Limb (tissue), 2 donors: ENCODE measurements around the gene TMEM175.

Experiments used
- DNase-seq, 2 donors: peaks; one replicate each; pipeline ENCODE4 v3.0.0-alpha.2; 2016; ENCODE audit errors: extremely low spot score in 2 of 2

The TMEM175 gene

GRCh38 chr4:931960-932712, at the start of gene TMEM175, which contains the start of gene GAK:
Gene TMEM175 (plus strand): TSS chr4:932460. CDS start chr4:947740, 15,280 bp downstream.
Gene GAK (minus strand): TSS chr4:932316. CDS start chr4:932187, 129 bp downstream.
- DNase-seq = peak; percentile 95 to 97

GRCh38 chr4:882646-883045, 49.6 kb upstream of the TMEM175 start:
- DNase-seq = no peak

- DNase-seq = no peak
Observed at GRCh38 chr4:883377-884095, 48.7 kb upstream of the TMEM175 start.

- no peak for DNase-seq
Observed at GRCh38 chr4:884259-884658, 48.0 kb upstream of the TMEM175 start.

GRCh38 chr4:884896-885295, 47.4 kb upstream of the TMEM175 start:
- DNase-seq = no peak

GRCh38 chr4:885353-885752, 46.9 kb upstream of the TMEM175 start:
- DNase-seq = no peak

- DNase-seq = no peak
Observed at GRCh38 chr4:886244-886643, 46.0 kb upstream of the TMEM175 start.

GRCh38 chr4:887034-887763, 45.1 kb upstream of the TMEM175 start:
- DNase-seq = no peak

GRCh38 chr4:888029-888428, 44.2 kb upstream of the TMEM175 start:
- no peak for DNase-seq

GRCh38 chr4:889516-889915, 42.7 kb upstream of the TMEM175 start:
- no peak for DNase-seq

- no peak for DNase-seq
Observed at GRCh38 chr4:890036-890695, 42.1 kb upstream of the TMEM175 start.

GRCh38 chr4:891747-892146, 40.5 kb upstream of the TMEM175 start:
- DNase-seq = no peak

GRCh38 chr4:892780-893179, 39.5 kb upstream of the TMEM175 start:
- no peak for DNase-seq

GRCh38 chr4:893276-893994, 38.8 kb upstream of the TMEM175 start:
- DNase-seq = no peak

- no peak for DNase-seq
Observed at GRCh38 chr4:893995-894705, 38.1 kb upstream of the TMEM175 start.

GRCh38 chr4:895596-895995, 36.7 kb upstream of the TMEM175 start:
- DNase-seq = no peak

- DNase-seq = no peak
Observed at GRCh38 chr4:896216-896615, 36.0 kb upstream of the TMEM175 start.

GRCh38 chr4:896630-897029, 35.6 kb upstream of the TMEM175 start:
- DNase-seq = no peak

GRCh38 chr4:898123-898522, 34.1 kb upstream of the TMEM175 start:
- no peak for DNase-seq

GRCh38 chr4:898869-899555, 33.2 kb upstream of the TMEM175 start:
- DNase-seq = no peak
